GM23338 (cell line): ENCODE measurements around the gene ARMC7. TPM values are rescaled to one million over a fixed set of nuclear protein-coding genes. Genes with fewer than 3 reads are reported as not detected.
"Not testable (repeated sequence)": the region's sequence is repeated elsewhere in the genome, so short reads cannot be mapped to it uniquely, and the experiment has no call there.

Source experiments
- ATAC-seq: fragments of 200-7000 bp; cut with Tn5 transposase; 3 replicates; pipeline ENCODE4 v1.9.1; 2020
- DNase-seq: peaks from one replicate; pipeline ENCODE4 v3.0.0-alpha.2; 2015; ENCODE audit warnings: low spot score
- H2AFZ ChIP-seq: fragments of 200-600 bp; sonication (generic); 2 replicates; pipeline ENCODE4 v1.8.0; 2016; ENCODE audit warnings: antibody characterized with exemption, mild to moderate bottlenecking, moderate library complexity
- H3F3A ChIP-seq: fragments of 200-600 bp; sonication (generic); replicated peaks from 2 replicates; pipeline ENCODE4 v1.8.0; 2017; ENCODE audit warnings: antibody characterized with exemption, mixed run types, low read depth
- H3K27ac ChIP-seq: fragments of 200-600 bp; sonication (generic); 2 replicates; pipeline ENCODE4 v1.6.1; 2016; ENCODE audit warnings: low read depth
- H3K27me3 ChIP-seq: fragments of 200-600 bp; sonication (generic); 2 replicates; pipeline ENCODE4 v1.8.0; 2016; ENCODE audit warnings: mild to moderate bottlenecking, mixed run types, moderate library complexity; ENCODE audit not compliant: insufficient read depth
- H3K36me3 ChIP-seq: fragments of 200-600 bp; sonication (generic); 2 replicates; pipeline ENCODE4 v1.8.0; 2016; ENCODE audit warnings: mild to moderate bottlenecking; ENCODE audit not compliant: insufficient read depth
- H3K4me1 ChIP-seq: fragments of 200-600 bp; sonication (generic); 2 replicates; pipeline ENCODE4 v1.8.0; 2016; ENCODE audit warnings: mild to moderate bottlenecking, moderate library complexity; ENCODE audit not compliant: insufficient read depth
- H3K4me2 ChIP-seq: fragments of 200-600 bp; sonication (generic); 2 replicates; pipeline ENCODE4 v1.7.1; 2017; ENCODE audit warnings: mixed run types
- H3K4me3 ChIP-seq: fragments of 200-600 bp; sonication (generic); 2 replicates; pipeline ENCODE4 v1.6.1; 2016; ENCODE audit warnings: mixed run types
- H3K79me2 ChIP-seq: fragments of 200-600 bp; sonication (generic); replicated peaks from 2 replicates; pipeline ENCODE4 v1.8.0; 2017; ENCODE audit warnings: mild to moderate bottlenecking; ENCODE audit not compliant: insufficient read depth
- H3K9me2 ChIP-seq: fragments of 200-600 bp; sonication (generic); 2 replicates; pipeline ENCODE4 v1.8.0; 2017; ENCODE audit not compliant: insufficient read depth
- H4K20me1 ChIP-seq: fragments of 200-600 bp; sonication (generic); replicated peaks from 2 replicates; pipeline ENCODE4 v1.8.0; 2017; ENCODE audit warnings: mild to moderate bottlenecking; ENCODE audit not compliant: insufficient read depth
- H3K27ac Mint-ChIP-seq: 2 replicates; pipeline ENCODE4 v1.8.0; 2020; ENCODE audit warnings: inconsistent platforms, mild to moderate bottlenecking, moderate library complexity, mixed read lengths
- H3K27me3 Mint-ChIP-seq: 3 replicates; pipeline ENCODE4 v1.8.0; 2022; ENCODE audit warnings: low read depth, mild to moderate bottlenecking, moderate library complexity, mixed read lengths, inconsistent platforms; ENCODE audit not compliant: insufficient read depth, poor library complexity
- H3K36me3 Mint-ChIP-seq: 3 replicates; pipeline ENCODE4 v1.8.0; 2021; ENCODE audit warnings: low read depth, mild to moderate bottlenecking, inconsistent platforms, moderate library complexity, mixed read lengths
- H3K4me1 Mint-ChIP-seq: 3 replicates; pipeline ENCODE4 v1.8.0; 2020; ENCODE audit warnings: mild to moderate bottlenecking, inconsistent platforms, mixed read lengths
- H3K4me3 Mint-ChIP-seq: 3 replicates; pipeline ENCODE4 v1.8.0; 2021; ENCODE audit warnings: moderate library complexity, mild to moderate bottlenecking, inconsistent platforms, mixed read lengths
- H3K9me3 Mint-ChIP-seq: 3 replicates; pipeline ENCODE4 v1.8.0; 2020; ENCODE audit warnings: moderate library complexity, mild to moderate bottlenecking, inconsistent platforms, mixed read lengths
- EZH2phosphoT487 ChIP-seq: fragments of 200-600 bp; sonication (generic); IDR thresholded peaks from one replicate; pipeline ENCODE4 v1.8.1; 2018; ENCODE audit warnings: antibody characterized with exemption; ENCODE audit not compliant: unreplicated experiment
- JUNB ChIP-seq: IDR thresholded peaks from one replicate; pipeline ENCODE4 v1.6.1; 2016; ENCODE audit warnings: antibody characterized with exemption; ENCODE audit not compliant: unreplicated experiment
- NANOG ChIP-seq: IDR thresholded peaks from 2 replicates; pipeline ENCODE4 v1.6.1; 2016; ENCODE audit warnings: antibody characterized with exemption, borderline replicate concordance
- POLR2AphosphoS5 ChIP-seq: IDR thresholded peaks from 2 replicates; pipeline ENCODE4 v1.6.1; 2016; ENCODE audit warnings: antibody characterized with exemption, low read depth
- ZNF114 ChIP-seq: fragments of 250-450 bp; sonication (Bioruptor Pico); IDR thresholded peaks from 2 replicates; pipeline ENCODE4 v1.5.0; 2020; ENCODE audit warnings: mild to moderate bottlenecking, moderate library complexity
- polyA plus RNA-seq: library from polyadenylated mRNA; unstranded; fragments of >200 nt; fragmentation: Nextera tagmentation; extraction: Ambion mirVana; gene quantifications from 2 replicates; pipeline ENCODE4 v1.2.1, GENCODE V29; 2016
- total RNA-seq: library from RNA; depleted of rRNA; stranded (reverse); fragments of >200 nt; shearing (Covaris generic); gene quantifications from 2 replicates; pipeline ENCODE4 v1.2.3, GENCODE V29; 2014
- TF ChIP-seq, protein P1 (sequence below), 2 experiments: fragments of 200-600 bp in 1 of 2; sonication (generic) in 1 of 2; conservative IDR thresholded peaks; 2 replicates each; pipeline versions ENCODE4 v1.5.1 to v1.6.1; 2016 to 2017; ENCODE audit warnings: antibody characterized with exemption in 2 of 2, low read depth in 2 of 2, mild to moderate bottlenecking in 2 of 2, moderate library complexity in 1 of 2
- TF ChIP-seq, protein P2 (sequence below): fragments of 250-450 bp; sonication (Bioruptor Pico); IDR thresholded peaks from 2 replicates; pipeline ENCODE4 v1.5.0; 2020; ENCODE audit warnings: mild to moderate bottlenecking, moderate library complexity

ARMC7 gene
- total and polyA plus RNA-seq, 2 experiments from 2014 or later = 5.6 to 8.4 TPM

DNA sequence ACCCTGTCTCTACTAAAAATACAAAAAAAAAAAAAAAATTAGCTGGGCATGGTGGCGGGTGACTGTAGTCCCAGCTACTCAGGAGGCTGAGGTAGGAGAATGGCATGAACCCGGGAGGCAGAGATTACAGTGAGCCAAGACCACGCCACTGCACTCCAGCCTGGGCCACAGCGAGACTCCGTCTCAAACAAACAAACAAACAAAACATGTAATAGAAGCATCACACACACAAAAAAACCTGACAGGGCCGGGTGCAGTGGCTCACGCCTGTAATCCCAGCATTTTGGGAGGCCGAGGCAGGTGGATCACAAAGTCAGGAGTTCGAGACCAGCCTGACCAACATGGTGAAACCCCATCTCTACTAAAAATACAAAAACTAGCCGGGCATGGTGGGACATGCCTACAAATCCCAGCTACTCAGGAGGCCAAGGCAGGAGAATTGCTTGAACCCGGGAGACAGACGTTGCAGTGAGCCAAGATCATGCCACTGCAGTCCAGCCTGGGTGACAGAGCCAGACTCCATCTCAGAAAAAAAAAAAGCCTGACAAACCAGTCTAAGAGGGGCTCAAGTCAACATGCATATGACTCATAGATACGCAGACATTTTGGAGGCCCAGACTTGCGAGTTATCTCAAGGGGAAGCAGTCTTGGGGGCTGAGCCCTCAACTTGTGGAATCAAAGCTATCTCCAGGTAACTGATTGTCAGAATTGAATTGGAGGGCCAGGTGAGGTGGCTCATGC lies 24.0 kb downstream of the ARMC7 start:
- peak overlapping the region; percentile 82 for H3K27ac Mint-ChIP-seq
- not testable (repeated sequence) for H3K79me2 ChIP-seq, H3K4me2 ChIP-seq, H3K4me1 Mint-ChIP-seq, H3K4me3 Mint-ChIP-seq, H3K27me3 ChIP-seq, DNase-seq, H3K4me3 ChIP-seq, H2AFZ ChIP-seq, H3K9me3 Mint-ChIP-seq, H3K9me2 ChIP-seq, ATAC-seq
- Histone ChIP-seq H3K4me1 (peaks cover 14% of the 10 kb centered on the region), H3K36me3 (peaks cover 19% of the 10 kb centered on the region), H3K27ac (peak overlapping the region; percentile 92), H4K20me1 (peaks cover 31% of the 10 kb centered on the region), H3F3A (peaks cover 77% of the 10 kb centered on the region)
- peaks cover 30% of the 10 kb centered on the region for H3K27me3 Mint-ChIP-seq
- 0 out of 2 replicates have a peak, but pooled peaks have one; percentile 17 for TF ChIP-seq POLR2AphosphoS5
- peaks cover 57% of the 10 kb centered on the region for H3K36me3 Mint-ChIP-seq

DNA sequence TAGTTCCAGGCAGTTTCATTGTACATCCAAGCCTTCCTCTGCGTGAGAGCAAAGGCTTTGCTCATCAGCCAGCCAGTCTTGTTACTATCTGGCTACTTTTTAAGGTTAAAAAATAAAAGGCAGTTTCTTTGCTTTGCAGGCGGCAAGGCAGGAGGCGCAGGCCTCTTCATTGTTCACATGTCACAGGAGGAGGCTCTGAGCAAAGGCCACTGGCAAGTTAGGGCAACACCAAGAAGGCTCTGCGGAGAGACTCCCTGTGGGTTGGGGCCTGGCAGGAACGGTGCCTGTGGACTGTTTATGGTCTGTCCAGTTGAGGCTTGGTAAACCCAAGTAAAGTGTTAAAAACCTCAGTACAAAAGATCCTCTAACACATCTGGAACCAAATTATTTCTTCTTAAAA lies 25.7 kb downstream of the ARMC7 start:
- H3K36me3 ChIP-seq = peaks cover 35% of the 10 kb centered on the region
- H3K4me2 ChIP-seq = no peak overlapping the region
- H3K9me3 Mint-ChIP-seq = no peaks in the 10 kb centered on the region
- ATAC-seq (no peak), DNase-seq (no peak)
- H2AFZ ChIP-seq = no peak overlapping the region
- H3K27me3 ChIP-seq = 0 out of 2 replicates have a peak, but pooled peaks cover 3% of the 10 kb centered on the region
- peak overlapping the region; percentile 28; the same call in 1 of the 2 replicates for H3K27ac Mint-ChIP-seq
- no peaks in the 10 kb centered on the region for H3K9me2 ChIP-seq
- H3K36me3 Mint-ChIP-seq = peaks cover 60% of the 10 kb centered on the region
- peaks cover 5% of the 10 kb centered on the region for H3K4me1 Mint-ChIP-seq
- H3K4me1 ChIP-seq = peaks cover 9% of the 10 kb centered on the region; the same call in 1 of the 2 replicates
- peaks cover 12% of the 10 kb centered on the region; the same call in 1 of the 2 replicates for H3K79me2 ChIP-seq
- no peak overlapping the region for H3K4me3 ChIP-seq
- H3F3A ChIP-seq = peaks cover 79% of the 10 kb centered on the region
- TF ChIP-seq NANOG = no peak
- TF ChIP-seq POLR2AphosphoS5 = no peak
- no peak for TF ChIP-seq EZH2phosphoT487
- TF ChIP-seq ZNF114 (CRISPR knock-in tag) = no peak
- peaks cover 29% of the 10 kb centered on the region for H3K27me3 Mint-ChIP-seq
- no peak overlapping the region; the same call in 2 of the 3 replicates for H3K4me3 Mint-ChIP-seq
- peaks cover 39% of the 10 kb centered on the region for H4K20me1 ChIP-seq
- peak overlapping the region; percentile 92 for H3K27ac ChIP-seq

DNA sequence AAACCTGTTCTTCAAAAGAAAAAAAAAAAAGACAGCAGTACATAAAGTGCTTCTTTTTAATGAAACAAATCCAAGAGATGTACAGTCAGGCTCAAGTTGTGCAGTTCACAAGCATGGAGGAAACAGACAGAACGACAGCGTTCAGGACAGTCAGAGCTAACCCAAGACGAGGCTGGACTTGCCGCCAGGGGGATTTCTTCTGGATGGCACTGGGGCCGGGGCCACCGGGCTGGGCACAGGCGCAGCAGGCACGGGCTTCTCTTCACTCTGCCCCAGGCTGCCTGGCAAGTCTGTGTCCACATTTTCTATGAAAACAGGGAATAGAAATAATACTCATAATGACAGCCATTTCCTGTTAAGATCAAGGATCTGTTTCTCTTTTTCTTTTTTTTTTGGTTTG lies 26.2 kb downstream of the ARMC7 start:
- Histone ChIP-seq H3K27me3 (0 out of 2 replicates have a peak, but pooled peaks cover 3% of the 10 kb centered on the region), H3K4me3 (no peak overlapping the region), H3F3A (peaks cover 83% of the 10 kb centered on the region), H3K36me3 (peaks cover 40% of the 10 kb centered on the region), H2AFZ (no peak overlapping the region), H3K27ac (peak overlapping the region; percentile 92), H3K79me2 (peaks cover 15% of the 10 kb centered on the region; the same call in 1 of the 2 replicates), H3K4me1 (peaks cover 6% of the 10 kb centered on the region; the same call in 1 of the 2 replicates), H3K9me2 (no peaks in the 10 kb centered on the region), H4K20me1 (peaks cover 42% of the 10 kb centered on the region), H3K4me2 (no peak overlapping the region)
- peaks cover 3% of the 10 kb centered on the region; the same call in 1 of the 3 replicates for H3K4me1 Mint-ChIP-seq
- DNase-seq (no peak), ATAC-seq (no peak)
- H3K27me3 Mint-ChIP-seq = peaks cover 33% of the 10 kb centered on the region
- peaks cover 62% of the 10 kb centered on the region for H3K36me3 Mint-ChIP-seq
- no peak overlapping the region; the same call in 2 of the 3 replicates for H3K4me3 Mint-ChIP-seq
- H3K9me3 Mint-ChIP-seq = no peaks in the 10 kb centered on the region
- peak overlapping the region; percentile 28; the same call in 1 of the 2 replicates for H3K27ac Mint-ChIP-seq
- TF ChIP-seq, protein P1, sequence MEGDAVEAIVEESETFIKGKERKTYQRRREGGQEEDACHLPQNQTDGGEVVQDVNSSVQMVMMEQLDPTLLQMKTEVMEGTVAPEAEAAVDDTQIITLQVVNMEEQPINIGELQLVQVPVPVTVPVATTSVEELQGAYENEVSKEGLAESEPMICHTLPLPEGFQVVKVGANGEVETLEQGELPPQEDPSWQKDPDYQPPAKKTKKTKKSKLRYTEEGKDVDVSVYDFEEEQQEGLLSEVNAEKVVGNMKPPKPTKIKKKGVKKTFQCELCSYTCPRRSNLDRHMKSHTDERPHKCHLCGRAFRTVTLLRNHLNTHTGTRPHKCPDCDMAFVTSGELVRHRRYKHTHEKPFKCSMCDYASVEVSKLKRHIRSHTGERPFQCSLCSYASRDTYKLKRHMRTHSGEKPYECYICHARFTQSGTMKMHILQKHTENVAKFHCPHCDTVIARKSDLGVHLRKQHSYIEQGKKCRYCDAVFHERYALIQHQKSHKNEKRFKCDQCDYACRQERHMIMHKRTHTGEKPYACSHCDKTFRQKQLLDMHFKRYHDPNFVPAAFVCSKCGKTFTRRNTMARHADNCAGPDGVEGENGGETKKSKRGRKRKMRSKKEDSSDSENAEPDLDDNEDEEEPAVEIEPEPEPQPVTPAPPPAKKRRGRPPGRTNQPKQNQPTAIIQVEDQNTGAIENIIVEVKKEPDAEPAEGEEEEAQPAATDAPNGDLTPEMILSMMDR (conservative IDR thresholded peaks at IDR 0.05; ENCODE audit: low read depth in 2 of 2) = no peak
- TF ChIP-seq JUNB = no peak
- TF ChIP-seq, protein P2, sequence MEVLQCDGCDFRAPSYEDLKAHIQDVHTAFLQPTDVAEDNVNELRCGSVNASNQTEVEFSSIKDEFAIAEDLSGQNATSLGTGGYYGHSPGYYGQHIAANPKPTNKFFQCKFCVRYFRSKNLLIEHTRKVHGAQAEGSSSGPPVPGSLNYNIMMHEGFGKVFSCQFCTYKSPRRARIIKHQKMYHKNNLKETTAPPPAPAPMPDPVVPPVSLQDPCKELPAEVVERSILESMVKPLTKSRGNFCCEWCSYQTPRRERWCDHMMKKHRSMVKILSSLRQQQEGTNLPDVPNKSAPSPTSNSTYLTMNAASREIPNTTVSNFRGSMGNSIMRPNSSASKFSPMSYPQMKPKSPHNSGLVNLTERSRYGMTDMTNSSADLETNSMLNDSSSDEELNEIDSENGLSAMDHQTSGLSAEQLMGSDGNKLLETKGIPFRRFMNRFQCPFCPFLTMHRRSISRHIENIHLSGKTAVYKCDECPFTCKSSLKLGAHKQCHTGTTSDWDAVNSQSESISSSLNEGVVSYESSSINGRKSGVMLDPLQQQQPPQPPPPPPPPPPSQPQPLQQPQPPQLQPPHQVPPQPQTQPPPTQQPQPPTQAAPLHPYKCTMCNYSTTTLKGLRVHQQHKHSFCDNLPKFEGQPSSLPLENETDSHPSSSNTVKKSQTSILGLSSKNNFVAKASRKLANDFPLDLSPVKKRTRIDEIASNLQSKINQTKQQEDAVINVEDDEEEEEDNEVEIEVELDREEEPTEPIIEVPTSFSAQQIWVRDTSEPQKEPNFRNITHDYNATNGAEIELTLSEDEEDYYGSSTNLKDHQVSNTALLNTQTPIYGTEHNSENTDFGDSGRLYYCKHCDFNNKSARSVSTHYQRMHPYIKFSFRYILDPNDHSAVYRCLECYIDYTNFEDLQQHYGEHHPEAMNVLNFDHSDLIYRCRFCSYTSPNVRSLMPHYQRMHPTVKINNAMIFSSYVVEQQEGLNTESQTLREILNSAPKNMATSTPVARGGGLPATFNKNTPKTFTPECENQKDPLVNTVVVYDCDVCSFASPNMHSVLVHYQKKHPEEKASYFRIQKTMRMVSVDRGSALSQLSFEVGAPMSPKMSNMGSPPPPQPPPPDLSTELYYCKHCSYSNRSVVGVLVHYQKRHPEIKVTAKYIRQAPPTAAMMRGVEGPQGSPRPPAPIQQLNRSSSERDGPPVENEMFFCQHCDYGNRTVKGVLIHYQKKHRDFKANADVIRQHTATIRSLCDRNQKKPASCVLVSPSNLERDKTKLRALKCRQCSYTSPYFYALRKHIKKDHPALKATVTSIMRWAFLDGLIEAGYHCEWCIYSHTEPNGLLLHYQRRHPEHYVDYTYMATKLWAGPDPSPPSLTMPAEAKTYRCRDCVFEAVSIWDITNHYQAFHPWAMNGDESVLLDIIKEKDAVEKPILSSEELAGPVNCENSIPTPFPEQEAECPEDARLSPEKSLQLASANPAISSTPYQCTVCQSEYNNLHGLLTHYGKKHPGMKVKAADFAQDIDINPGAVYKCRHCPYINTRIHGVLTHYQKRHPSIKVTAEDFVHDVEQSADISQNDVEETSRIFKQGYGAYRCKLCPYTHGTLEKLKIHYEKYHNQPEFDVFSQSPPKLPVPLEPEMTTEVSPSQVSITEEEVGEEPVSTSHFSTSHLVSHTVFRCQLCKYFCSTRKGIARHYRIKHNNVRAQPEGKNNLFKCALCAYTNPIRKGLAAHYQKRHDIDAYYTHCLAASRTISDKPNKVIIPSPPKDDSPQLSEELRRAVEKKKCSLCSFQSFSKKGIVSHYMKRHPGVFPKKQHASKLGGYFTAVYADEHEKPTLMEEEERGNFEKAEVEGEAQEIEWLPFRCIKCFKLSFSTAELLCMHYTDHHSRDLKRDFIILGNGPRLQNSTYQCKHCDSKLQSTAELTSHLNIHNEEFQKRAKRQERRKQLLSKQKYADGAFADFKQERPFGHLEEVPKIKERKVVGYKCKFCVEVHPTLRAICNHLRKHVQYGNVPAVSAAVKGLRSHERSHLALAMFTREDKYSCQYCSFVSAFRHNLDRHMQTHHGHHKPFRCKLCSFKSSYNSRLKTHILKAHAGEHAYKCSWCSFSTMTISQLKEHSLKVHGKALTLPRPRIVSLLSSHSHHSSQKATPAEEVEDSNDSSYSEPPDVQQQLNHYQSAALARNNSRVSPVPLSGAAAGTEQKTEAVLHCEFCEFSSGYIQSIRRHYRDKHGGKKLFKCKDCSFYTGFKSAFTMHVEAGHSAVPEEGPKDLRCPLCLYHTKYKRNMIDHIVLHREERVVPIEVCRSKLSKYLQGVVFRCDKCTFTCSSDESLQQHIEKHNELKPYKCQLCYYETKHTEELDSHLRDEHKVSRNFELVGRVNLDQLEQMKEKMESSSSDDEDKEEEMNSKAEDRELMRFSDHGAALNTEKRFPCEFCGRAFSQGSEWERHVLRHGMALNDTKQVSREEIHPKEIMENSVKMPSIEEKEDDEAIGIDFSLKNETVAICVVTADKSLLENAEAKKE (CRISPR knock-in tag) = no peak
